Gastrocnemius medialis (tissue), 4 donors: ENCODE measurements around the gene DMBT1.

ENCODE experiments used
- POLR2A ChIP-seq, 2 donors: fragments of 450-650 bp; IDR thresholded peaks; one replicate each; pipeline ENCODE4 v1.6.1; 2017; ENCODE audit warnings: antibody characterized with exemption in 2 of 2, mild to moderate bottlenecking in 2 of 2, moderate library complexity in 2 of 2
- TF ChIP-seq, protein P1 (sequence below), 5 experiments: fragments of 450-650 bp in 3 of 5; fragments of 200-600 bp in 2 of 5; sonication (generic) in 2 of 5; IDR thresholded peaks in 4 of 5; conservative IDR thresholded peaks in 1 of 5; 1 replicate in 4 of 5; 2 replicates in 1 of 5; pipeline ENCODE4 v1.5.1; 2016 to 2019; ENCODE audit warnings: antibody characterized with exemption in 5 of 5, mild to moderate bottlenecking in 3 of 5, moderate library complexity in 3 of 5

DNA sequence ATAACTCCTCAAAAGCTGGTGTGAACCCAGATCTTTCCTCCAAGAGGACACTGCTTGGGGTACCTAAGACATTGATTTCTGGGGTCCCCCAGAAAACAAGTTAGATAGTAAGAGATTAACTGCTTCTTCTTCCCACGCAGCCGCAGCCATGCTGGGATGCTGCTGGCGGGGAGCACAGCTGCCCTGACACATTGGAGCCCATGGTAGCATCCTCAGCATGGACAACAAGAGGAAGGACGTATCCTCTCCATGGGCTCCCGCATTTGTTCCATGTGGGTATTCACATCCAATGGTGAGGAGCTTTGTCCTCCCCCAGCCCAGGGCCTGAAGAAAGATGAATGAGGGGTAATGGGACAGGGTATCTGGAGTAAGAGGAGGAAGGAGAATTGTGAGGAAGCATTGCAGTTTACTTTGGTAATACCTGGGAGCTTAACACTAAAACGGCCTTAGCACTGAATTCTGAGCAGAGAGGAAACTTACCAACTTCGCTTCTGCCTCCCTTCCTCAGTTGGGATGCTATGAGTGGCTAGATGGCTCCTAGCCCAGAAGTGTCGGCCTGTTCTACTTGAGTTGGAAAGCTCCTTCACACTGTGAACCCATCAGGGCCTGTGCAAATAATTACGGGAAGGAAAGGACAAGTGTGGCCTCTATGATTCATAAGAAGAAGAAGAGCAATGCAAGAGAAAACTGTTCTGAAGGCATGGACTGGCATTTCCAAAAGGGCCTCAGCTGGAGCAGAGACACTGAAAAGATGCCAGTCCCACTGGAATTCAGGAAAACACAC lies 95.2 kb downstream of the DMBT1 start:
- TF ChIP-seq, protein P1, sequence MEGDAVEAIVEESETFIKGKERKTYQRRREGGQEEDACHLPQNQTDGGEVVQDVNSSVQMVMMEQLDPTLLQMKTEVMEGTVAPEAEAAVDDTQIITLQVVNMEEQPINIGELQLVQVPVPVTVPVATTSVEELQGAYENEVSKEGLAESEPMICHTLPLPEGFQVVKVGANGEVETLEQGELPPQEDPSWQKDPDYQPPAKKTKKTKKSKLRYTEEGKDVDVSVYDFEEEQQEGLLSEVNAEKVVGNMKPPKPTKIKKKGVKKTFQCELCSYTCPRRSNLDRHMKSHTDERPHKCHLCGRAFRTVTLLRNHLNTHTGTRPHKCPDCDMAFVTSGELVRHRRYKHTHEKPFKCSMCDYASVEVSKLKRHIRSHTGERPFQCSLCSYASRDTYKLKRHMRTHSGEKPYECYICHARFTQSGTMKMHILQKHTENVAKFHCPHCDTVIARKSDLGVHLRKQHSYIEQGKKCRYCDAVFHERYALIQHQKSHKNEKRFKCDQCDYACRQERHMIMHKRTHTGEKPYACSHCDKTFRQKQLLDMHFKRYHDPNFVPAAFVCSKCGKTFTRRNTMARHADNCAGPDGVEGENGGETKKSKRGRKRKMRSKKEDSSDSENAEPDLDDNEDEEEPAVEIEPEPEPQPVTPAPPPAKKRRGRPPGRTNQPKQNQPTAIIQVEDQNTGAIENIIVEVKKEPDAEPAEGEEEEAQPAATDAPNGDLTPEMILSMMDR (IDR thresholded peaks at IDR 0.05 in 4 of 5, conservative IDR thresholded peaks at IDR 0.05 in 1 of 5) = no peak
- TF ChIP-seq POLR2A (IDR thresholded peaks at IDR 0.05) = no peak
